ENCODE measurements around the gene NEK1.

Gene NEK1

GRCh38 chr4:169640261-169640870, 28.0 kb upstream of the NEK1 start:
- TF ChIP-seq, protein P1, sequence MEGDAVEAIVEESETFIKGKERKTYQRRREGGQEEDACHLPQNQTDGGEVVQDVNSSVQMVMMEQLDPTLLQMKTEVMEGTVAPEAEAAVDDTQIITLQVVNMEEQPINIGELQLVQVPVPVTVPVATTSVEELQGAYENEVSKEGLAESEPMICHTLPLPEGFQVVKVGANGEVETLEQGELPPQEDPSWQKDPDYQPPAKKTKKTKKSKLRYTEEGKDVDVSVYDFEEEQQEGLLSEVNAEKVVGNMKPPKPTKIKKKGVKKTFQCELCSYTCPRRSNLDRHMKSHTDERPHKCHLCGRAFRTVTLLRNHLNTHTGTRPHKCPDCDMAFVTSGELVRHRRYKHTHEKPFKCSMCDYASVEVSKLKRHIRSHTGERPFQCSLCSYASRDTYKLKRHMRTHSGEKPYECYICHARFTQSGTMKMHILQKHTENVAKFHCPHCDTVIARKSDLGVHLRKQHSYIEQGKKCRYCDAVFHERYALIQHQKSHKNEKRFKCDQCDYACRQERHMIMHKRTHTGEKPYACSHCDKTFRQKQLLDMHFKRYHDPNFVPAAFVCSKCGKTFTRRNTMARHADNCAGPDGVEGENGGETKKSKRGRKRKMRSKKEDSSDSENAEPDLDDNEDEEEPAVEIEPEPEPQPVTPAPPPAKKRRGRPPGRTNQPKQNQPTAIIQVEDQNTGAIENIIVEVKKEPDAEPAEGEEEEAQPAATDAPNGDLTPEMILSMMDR (IDR thresholded peaks at IDR 0.05) = no peak

GRCh38 chr4:169634975-169635374, 22.6 kb upstream of the NEK1 start:
- TF ChIP-seq, protein P1 (IDR thresholded peaks at IDR 0.05) = no peak

DNA sequence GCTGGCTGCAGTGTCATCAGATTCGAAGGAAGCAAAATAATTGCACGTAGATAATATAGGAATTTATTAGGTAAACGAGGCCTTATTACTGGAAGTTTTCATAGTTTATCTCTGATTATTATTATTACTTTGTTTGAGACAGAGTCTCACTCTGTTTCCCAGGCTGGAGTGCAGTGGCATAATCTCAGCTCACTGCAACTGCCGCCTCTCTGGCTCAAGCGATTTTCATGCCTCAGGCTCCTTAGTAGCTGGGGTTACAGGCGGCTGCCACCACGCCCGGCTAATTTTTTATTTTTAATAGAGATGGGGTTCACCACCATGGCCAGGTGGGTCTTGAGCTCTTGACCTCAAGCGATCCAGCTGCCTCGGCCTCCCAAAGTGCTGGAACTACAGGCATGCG, 20.5 kb upstream of the NEK1 start:
- TF ChIP-seq, protein P1 (IDR thresholded peaks at IDR 0.05) = no peak

DNA sequence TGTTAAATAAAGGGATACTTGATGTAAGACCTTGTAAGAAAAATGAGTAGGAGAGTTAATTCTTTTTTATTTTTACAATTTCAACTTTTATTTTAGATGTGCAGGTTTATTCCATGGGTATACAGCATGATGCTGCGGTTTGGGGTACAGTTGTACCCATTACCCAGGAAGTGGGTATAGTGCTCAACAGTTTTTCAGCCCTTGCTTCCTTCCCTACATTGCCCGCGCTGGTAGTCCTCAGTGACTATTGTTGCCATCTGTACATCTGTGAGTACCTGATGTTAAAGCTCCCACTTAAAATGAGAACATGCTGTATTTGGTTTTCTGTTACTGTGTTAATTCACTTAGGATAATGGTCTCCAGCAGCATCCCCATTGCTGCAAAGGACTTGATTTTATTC, 17.7 kb upstream of the NEK1 start:
- TF ChIP-seq, protein P1 (IDR thresholded peaks at IDR 0.05) = no peak

- TF ChIP-seq, protein P1 (IDR thresholded peaks at IDR 0.05) = no peak
Measured at GRCh38 chr4:169628579-169628978, 16.2 kb upstream of the NEK1 start.

DNA sequence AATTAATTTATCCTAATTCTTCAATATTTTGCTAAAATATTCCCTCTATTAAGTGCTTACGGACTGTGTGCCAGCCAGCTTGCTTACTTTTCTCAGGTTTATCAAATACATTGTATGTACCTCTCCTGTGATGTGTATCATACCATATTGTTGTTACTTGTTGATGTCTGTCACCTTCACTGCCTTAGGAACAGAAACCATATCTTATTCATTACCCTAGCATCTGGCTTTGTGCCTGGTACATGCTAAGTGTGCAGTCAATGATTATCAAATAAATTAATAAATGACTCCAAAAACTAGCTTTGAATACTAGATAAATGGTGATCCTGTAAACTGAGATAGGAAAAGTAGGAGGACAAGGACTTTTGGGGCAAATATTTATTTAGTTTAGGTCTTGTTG, 14.9 kb upstream of the NEK1 start:
- TF ChIP-seq, protein P1 (IDR thresholded peaks at IDR 0.05) = no peak

DNA sequence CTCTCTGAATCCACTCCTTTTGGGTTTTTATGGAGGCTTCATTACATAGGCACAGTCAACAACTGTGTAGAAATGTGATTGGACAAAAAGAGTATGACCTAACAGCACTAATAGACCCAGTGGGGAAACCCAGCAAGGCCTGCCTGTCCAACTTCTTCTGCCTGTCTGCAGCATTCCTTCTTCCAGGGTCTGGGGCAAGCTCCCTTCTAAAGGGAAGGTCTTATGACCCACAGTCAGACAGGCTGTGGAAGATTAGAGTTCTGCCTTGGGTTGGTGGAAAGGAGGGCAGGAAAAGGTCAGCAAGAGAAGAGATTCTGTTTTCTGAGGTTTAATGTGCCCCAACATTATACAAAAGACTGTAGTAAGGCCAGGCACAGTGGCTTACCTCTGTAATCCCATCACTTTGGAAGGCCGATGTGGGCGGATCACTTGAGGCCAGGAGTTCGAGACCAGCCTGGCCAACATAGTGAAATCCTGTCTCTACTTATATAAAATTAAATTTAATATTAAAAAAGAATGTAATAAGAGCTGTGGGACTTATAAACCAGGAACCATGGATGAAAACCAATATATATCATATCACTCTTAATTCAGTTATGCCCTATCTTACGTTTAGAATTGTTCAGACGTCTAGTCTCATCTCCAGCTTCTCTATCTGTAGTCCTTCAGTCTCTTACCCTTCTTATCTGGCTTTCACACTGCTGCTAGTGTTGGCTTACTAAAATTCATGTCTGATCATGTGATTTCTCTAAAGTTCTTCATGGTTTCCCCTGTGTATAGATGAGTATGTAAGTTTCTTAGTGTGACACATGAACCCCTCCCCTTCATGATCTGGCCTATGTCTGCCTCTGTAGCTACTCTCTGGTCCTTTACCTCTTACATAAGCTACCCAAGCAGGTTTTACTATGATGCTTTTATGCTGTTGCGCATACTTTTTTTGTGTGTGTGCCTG, 14.2 kb upstream of the NEK1 start:
- TF ChIP-seq, protein P1 (IDR thresholded peaks at IDR 0.05) = no peak

Measured in LNCAP (cell line).